Ovary (tissue), 3 donors: ENCODE data around the gene CTCFL.

Experiments used
- EP300 ChIP-seq: sonication (generic); formaldehyde crosslinking; IDR thresholded peaks from one replicate; pipeline ENCODE4 v1.6.1; 2017; ENCODE audit warnings: antibody characterized with exemption
- POLR2A ChIP-seq: fragments of 450-650 bp; IDR thresholded peaks from one replicate; pipeline ENCODE4 v1.6.1; 2017; ENCODE audit warnings: antibody characterized with exemption, mild to moderate bottlenecking, moderate library complexity
- TF ChIP-seq, protein P1 (sequence below), 3 donors: fragments of 450-650 bp in 2 of 3; fragments of 200-600 bp in 1 of 3; IDR thresholded peaks; one replicate each; pipeline versions ENCODE4 v1.5.1 to v1.8.0; 2016 to 2022; ENCODE audit warnings: antibody characterized with exemption in 3 of 3, mild to moderate bottlenecking in 1 of 3
- donor health status: DM: no; HTN: no; CAD: no.

GRCh38 chr20:57524511-57525176 is at the start of gene CTCFL:
- no peak for TF ChIP-seq EP300
- TF ChIP-seq, protein P1, sequence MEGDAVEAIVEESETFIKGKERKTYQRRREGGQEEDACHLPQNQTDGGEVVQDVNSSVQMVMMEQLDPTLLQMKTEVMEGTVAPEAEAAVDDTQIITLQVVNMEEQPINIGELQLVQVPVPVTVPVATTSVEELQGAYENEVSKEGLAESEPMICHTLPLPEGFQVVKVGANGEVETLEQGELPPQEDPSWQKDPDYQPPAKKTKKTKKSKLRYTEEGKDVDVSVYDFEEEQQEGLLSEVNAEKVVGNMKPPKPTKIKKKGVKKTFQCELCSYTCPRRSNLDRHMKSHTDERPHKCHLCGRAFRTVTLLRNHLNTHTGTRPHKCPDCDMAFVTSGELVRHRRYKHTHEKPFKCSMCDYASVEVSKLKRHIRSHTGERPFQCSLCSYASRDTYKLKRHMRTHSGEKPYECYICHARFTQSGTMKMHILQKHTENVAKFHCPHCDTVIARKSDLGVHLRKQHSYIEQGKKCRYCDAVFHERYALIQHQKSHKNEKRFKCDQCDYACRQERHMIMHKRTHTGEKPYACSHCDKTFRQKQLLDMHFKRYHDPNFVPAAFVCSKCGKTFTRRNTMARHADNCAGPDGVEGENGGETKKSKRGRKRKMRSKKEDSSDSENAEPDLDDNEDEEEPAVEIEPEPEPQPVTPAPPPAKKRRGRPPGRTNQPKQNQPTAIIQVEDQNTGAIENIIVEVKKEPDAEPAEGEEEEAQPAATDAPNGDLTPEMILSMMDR (IDR thresholded peaks at IDR 0.05) = no peak
- no peak for TF ChIP-seq POLR2A
